ENCODE data around the gene TOPBP1.

GRCh38 chr3:133593243-133593642 lies 68.5 kb downstream of the TOPBP1 start:
- TF ChIP-seq CTCF (IDR thresholded peaks at IDR 0.05; ENCODE audit: insufficient read depth, low read depth, low read length) (no peak), EZH2 (IDR thresholded peaks at IDR 0.05; ENCODE audit: insufficient read depth, low read length) (no peak)
